Transverse colon (tissue), 3 donors: ENCODE measurements around the gene SLC22A23.

ENCODE experiments used
- POLR2A ChIP-seq: fragments of 450-650 bp; IDR thresholded peaks from one replicate; pipeline ENCODE4 v1.6.1; 2016; ENCODE audit warnings: antibody characterized with exemption, mild to moderate bottlenecking, moderate library complexity
- POLR2AphosphoS5 ChIP-seq, 3 donors: sonication (generic); formaldehyde crosslinking; IDR thresholded peaks; one replicate each; pipeline ENCODE4 v1.6.1; 2016; ENCODE audit warnings: antibody characterized with exemption in 3 of 3

DNA sequence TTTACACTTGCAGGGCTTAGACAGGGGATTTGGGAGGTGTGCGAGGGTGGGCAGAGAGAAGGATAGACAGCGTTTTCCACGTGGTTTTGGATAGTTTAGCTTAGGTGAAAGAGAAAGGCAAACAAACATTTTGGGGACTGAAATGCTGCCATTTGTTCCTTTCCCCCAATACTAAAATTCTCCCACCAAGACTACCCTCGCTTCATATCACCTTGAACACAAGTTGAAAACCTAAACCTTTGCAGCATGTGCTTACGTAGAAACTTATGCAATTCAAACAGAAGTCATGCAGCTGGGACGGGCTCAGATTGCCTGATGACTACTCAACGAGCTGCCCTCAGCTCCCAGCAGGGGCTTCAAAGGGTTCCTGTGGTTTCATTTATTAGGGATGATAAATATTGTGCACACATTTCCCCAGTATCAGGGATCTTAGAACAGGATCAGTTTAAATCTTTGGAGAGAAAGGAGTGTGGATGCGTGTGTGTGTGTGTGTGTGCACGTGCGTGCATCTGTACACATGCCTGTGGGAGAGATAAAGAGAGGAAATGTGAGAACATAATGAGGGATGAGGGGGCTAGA lies 77.3 kb downstream of the SLC22A23 start:
- TF ChIP-seq POLR2A: no peak
- TF ChIP-seq POLR2AphosphoS5 (IDR thresholded peaks at IDR 0.05): no peak
